HEK293T (cell line): ENCODE measurements around the gene CHTF18.

Experiments used
- BHLHE40 ChIP-seq: fragments of 450-650 bp; IDR thresholded peaks from 2 replicates; pipeline ENCODE4 v1.6.1; 2016; ENCODE audit warnings: mild to moderate bottlenecking, moderate library complexity, borderline replicate concordance
- ELF4 ChIP-seq: fragments of 450-650 bp; IDR thresholded peaks from 2 replicates; pipeline ENCODE4 v1.6.1; 2017; ENCODE audit warnings: antibody characterized with exemption
- FOXM1 ChIP-seq: fragments of 450-650 bp; IDR thresholded peaks from 2 replicates; pipeline ENCODE4 v1.6.1; 2017; ENCODE audit warnings: mild to moderate bottlenecking, borderline replicate concordance
- NFRKB ChIP-seq: fragments of 450-650 bp; IDR thresholded peaks from 2 replicates; pipeline ENCODE4 v1.6.1; 2016; ENCODE audit warnings: mild to moderate bottlenecking, moderate library complexity
- ZNF384 ChIP-seq: fragments of 450-650 bp; IDR thresholded peaks from 2 replicates; pipeline ENCODE4 v1.6.1; 2016

DNA sequence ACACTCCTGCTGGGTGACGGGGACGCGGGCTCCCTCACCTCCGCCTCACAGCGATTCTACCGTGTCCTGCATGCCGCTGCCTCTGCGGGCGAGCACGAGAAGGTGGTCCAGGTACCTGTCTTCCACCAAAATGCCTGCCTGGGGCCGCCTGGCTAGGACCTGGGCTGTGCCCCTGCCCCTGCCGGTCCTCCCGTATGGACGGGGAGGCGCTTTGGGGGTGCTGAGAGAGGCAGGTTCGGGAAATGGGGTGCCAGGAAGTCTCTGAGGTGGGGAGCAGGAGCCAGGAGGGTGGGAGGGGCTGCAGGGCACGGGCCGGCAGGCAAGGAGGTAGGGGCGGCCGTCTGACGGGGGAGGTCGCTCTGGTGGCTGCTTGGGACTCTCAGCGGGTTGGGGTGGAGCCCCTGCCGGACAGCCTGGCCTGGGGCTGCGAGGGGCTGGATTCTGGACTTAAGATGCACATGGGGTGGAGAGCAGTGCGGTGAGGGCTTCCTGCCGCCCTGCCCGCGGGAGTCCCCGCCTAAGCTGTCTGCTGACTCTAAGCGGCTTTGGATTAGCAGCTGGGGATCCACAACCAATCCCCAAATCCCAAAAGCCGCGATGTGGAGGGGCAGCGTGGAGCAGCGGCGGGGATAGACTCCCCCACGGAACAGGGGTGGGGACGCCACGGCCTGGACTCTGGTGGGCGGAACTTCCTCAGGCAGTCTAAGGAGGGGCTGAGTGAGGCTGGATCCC is 5.8 kb downstream of the CHTF18 start:
- TF ChIP-seq ELF4 (no peak), NFRKB (no peak), BHLHE40 (no peak), FOXM1 (no peak), ZNF384 (no peak)
